Gastrocnemius medialis (tissue), 4 donors: ENCODE data around the gene ADAMTSL3.

Source experiments
- POLR2A ChIP-seq, 2 donors: fragments of 450-650 bp; IDR thresholded peaks; one replicate each; pipeline ENCODE4 v1.6.1; 2017; ENCODE audit warnings: antibody characterized with exemption in 2 of 2, mild to moderate bottlenecking in 2 of 2, moderate library complexity in 2 of 2
- TF ChIP-seq, protein P1 (sequence below), 5 experiments: fragments of 450-650 bp in 3 of 5; fragments of 200-600 bp in 2 of 5; sonication (generic) in 2 of 5; IDR thresholded peaks in 4 of 5; conservative IDR thresholded peaks in 1 of 5; 1 replicate in 4 of 5; 2 replicates in 1 of 5; pipeline ENCODE4 v1.5.1; 2016 to 2019; ENCODE audit warnings: antibody characterized with exemption in 5 of 5, mild to moderate bottlenecking in 3 of 5, moderate library complexity in 3 of 5

- TF ChIP-seq, protein P1, sequence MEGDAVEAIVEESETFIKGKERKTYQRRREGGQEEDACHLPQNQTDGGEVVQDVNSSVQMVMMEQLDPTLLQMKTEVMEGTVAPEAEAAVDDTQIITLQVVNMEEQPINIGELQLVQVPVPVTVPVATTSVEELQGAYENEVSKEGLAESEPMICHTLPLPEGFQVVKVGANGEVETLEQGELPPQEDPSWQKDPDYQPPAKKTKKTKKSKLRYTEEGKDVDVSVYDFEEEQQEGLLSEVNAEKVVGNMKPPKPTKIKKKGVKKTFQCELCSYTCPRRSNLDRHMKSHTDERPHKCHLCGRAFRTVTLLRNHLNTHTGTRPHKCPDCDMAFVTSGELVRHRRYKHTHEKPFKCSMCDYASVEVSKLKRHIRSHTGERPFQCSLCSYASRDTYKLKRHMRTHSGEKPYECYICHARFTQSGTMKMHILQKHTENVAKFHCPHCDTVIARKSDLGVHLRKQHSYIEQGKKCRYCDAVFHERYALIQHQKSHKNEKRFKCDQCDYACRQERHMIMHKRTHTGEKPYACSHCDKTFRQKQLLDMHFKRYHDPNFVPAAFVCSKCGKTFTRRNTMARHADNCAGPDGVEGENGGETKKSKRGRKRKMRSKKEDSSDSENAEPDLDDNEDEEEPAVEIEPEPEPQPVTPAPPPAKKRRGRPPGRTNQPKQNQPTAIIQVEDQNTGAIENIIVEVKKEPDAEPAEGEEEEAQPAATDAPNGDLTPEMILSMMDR (IDR thresholded peaks at IDR 0.05 in 4 of 5, conservative IDR thresholded peaks at IDR 0.05 in 1 of 5), result no peak
- no peak for TF ChIP-seq POLR2A (IDR thresholded peaks at IDR 0.05)
Observed at GRCh38 chr15:83616840-83617239, 37.1 kb upstream of the ADAMTSL3 start.
